ENCODE data around the gene HACD4.
"Not testable (repeated sequence)": the region's sequence is repeated elsewhere in the genome, so short reads cannot be mapped to it uniquely, and the experiment has no call there.

HACD4 gene

GRCh38 chr9:20973246-20973947 lies 58.0 kb downstream of the HACD4 start:
- not testable (repeated sequence) for DNase-seq (ENCODE audit: low spot score)

- DNase-seq (ENCODE audit: low spot score): no peak
Measured at GRCh38 chr9:20972684-20973083, 58.8 kb downstream of the HACD4 start.

DNA sequence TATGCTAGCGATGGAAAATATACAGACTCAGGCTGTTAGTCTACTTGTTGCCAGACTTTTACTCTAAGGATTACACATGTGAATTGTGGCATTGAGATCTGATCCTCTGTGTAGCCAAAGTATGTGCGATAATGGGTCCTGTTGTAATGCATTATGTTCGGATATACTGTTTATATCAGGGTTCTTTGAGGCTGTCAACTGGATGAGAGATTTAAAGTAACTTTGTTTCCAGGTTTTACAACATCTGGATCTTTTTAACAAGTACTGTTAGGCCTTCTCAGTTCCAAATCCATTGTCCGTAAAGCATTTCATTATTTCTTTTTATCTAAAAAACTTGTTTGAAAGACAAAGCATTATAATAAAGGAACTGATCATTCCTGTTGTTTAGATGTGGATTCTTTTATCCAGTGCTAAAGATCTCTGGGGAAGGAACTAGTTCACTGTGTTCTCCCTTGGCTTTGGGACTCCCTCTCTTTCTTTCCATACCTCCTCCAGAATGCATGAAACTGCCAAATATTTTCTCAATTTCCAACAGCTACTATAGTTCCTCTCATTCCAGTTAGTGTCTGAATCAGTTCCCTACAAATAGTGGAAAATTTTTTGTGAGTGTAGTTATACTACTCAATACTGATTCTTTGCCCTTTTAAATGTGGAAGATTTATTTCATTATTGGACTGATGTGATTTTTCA lies 68.8 kb downstream of the HACD4 start:
- no peak for DNase-seq (ENCODE audit: low spot score)

DNA sequence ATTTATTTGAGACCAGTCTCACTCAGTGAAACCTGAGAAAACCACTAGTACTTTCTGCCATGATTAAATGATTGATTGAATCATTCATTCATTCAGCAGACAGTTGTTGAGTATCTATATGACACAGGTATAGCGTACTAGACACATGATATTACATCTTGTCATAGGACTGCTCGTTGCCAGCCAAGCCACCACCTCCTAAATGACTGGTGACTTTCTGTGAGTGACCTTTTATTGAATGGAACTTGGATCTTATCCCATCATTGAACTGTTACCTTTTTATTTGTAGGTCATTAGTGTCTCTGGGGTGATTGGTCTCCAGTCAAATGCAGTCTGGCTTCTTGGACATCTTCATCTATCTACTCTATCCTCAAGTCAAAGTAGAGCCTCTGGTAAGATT lies 80.7 kb downstream of the HACD4 start:
- no peak for DNase-seq (ENCODE audit: low spot score)

Measured in SW480 (cell line).